ENCODE measurements around the gene PMEPA1.

The PMEPA1 gene, protein sequence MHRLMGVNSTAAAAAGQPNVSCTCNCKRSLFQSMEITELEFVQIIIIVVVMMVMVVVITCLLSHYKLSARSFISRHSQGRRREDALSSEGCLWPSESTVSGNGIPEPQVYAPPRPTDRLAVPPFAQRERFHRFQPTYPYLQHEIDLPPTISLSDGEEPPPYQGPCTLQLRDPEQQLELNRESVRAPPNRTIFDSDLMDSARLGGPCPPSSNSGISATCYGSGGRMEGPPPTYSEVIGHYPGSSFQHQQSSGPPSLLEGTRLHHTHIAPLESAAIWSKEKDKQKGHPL

DNA sequence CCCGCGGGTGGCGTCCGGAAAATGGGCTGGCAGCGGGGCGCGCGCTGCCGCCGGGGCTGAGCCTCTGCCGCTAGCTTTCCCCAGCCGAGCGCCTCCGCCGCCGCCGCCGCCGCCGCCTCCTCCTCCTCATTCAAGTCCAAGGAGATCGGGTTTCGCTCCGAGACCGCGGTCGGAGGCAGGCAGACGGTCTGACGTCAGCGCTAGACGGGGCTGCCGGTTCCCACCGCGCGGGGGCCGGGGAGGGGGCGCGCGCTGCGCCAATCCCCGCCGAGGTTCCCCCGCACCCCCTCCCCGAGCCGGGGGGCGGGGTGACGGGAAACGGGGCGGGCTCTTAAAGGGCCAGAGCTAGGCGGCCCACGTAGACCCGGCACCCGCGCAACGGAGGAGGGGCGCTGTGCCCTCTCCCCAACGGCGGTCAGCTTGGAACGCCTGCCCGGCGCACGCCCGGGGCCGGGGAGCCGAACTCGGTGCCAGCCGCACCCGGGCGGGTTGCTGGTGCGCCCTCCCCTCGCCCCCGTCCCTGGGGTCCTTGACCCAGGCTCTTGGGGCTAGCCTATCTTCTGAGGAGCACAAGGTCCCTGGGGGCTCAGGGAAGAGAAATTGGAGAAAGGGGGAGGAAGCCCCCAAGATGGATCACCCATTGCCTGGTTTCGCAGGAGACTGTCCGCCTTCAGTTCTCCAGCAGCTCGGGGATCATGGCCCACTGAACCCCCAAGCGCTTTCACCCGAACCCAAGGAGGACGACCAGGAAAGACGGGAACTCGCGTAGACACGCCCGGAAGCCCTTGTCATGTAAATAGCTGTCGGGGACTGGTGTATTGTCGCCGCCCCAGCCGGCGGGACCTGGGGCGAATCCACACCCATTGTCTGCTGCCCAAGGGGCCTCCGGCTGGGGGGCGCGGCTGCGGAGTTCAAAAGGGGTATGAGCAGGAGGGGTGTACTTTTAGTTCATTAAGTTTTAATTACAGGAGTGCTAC lies at the start of gene PMEPA1:
Gene PMEPA1 (minus strand): TSS at position 193 of the 977 bp plus-strand sequence. CDS start 433 bp downstream, outside the sequence.
- H3K4me1 Mint-ChIP-seq: peaks cover 25% of the 10 kb centered on the region
- peaks cover 6% of the 10 kb centered on the region for H3K36me3 Mint-ChIP-seq
- ATAC-seq (peak; percentile 91), DNase-seq (ENCODE audit: low spot score in 2 of 2) (peak; percentile 86 to 92)
- peak within 1 kb of the TSS; percentile 84 for H3K27ac Mint-ChIP-seq
- no peaks in the 10 kb centered on the region for H3K9me3 Mint-ChIP-seq
- H3K4me3 Mint-ChIP-seq: peak within 1 kb of the TSS; percentile 88

DNA sequence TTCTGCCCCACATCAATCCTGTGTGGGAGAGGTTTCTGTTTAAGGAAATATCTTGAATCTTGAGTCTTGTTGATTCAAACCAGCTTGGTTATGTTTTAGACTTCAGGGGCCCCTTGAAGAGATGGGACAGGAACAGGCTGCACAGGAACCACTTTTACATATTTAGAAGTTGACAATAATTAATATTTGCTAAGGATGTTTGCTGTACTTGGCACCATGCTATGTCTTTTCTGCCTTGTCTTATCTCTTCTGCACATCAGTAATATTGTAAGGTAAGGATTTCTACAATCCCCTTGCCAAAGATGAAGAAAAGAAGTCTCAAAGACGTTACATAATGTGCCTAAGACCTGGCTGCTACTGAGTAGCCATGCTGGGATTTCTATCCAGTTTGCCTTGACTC lies 48.0 kb upstream of the PMEPA1 start:
- H3K9me3 Mint-ChIP-seq: no peaks in the 10 kb centered on the region
- ATAC-seq (no peak), DNase-seq (ENCODE audit: low spot score in 2 of 2) (no peak)
- no peaks in the 10 kb centered on the region for H3K4me1 Mint-ChIP-seq
- no peaks in the 10 kb centered on the region for H3K36me3 Mint-ChIP-seq
- H3K27ac Mint-ChIP-seq: no peak overlapping the region
- no peak overlapping the region for H3K4me3 Mint-ChIP-seq

DNA sequence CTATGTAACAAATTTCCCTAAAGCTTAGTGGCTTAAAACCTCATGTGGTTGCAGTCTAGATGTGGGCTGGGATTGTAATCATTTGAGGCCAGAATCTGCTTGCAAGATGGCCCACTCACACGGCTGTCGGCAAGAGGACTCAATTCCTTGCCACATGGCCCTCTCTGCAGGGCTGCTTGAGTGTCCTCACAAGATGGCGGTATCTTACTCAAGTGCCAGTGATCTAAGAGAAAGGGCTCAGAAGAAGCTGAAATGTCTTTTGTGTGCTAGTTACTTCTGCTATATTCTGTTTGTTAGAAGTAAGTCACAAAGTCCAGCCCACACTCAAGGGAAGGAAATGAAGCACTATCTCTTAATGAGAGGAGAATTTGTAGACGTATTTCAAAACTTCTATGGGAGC lies 47.1 kb upstream of the PMEPA1 start:
- no peaks in the 10 kb centered on the region for H3K36me3 Mint-ChIP-seq
- H3K4me3 Mint-ChIP-seq: no peak overlapping the region
- no peak for DNase-seq (ENCODE audit: low spot score in 2 of 2)
- ATAC-seq: no peak
- H3K27ac Mint-ChIP-seq: no peak overlapping the region
- H3K4me1 Mint-ChIP-seq: no peaks in the 10 kb centered on the region
- no peaks in the 10 kb centered on the region for H3K9me3 Mint-ChIP-seq

DNA sequence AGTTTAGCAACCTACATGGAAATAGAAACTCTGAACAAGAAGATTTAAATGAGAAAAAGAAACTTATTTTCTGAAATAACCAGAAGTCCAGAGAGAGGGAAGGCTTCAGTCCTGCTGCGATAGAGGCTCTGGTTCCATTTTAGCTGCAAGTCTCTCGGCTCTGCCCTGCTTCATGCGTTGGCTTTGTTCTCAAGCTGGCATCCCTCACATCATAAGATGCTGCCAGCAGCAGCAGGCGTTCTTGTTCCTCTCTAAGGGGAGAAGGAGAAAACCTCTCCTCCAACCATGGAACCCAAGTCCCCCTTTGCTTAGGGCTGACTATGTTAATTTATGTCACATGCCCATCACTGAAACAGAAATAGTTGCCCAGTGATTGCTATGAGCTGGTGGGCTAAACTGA lies 46.4 kb upstream of the PMEPA1 start:
- DNase-seq (ENCODE audit: low spot score in 2 of 2): no peak
- no peak overlapping the region for H3K27ac Mint-ChIP-seq

DNA sequence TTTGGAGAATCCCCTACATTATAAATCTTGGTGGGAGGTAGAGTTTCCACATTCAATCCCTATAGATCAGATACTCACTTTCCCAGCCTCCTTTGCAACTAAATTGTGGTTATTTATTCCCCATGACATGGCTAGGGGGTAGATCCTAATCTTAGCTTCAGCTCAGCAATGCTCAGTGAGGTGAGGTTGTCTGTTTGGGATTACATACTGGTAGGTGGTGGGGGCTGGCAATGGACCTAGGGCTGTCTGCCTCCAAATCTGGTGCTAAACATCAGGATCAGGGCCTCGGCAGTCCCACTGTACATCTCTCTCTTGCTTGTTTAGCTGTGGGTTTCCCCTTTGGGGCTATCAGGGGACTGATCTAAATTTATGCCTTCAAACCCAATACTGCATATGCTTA lies 45.8 kb upstream of the PMEPA1 start:
- no peaks in the 10 kb centered on the region for H3K4me1 Mint-ChIP-seq
- ATAC-seq (no peak), DNase-seq (ENCODE audit: low spot score in 2 of 2) (no peak)
- H3K36me3 Mint-ChIP-seq: no peaks in the 10 kb centered on the region
- no peak overlapping the region for H3K4me3 Mint-ChIP-seq
- no peaks in the 10 kb centered on the region for H3K9me3 Mint-ChIP-seq
- peak overlapping the region; percentile 2 for H3K27ac Mint-ChIP-seq

More for the DNA sequence above, 46.4 kb upstream of the PMEPA1 start:
- H3K9me3 Mint-ChIP-seq: no peaks in the 10 kb centered on the region
- no peak overlapping the region for H3K4me3 Mint-ChIP-seq
- no peaks in the 10 kb centered on the region for H3K4me1 Mint-ChIP-seq
- no peaks in the 10 kb centered on the region for H3K36me3 Mint-ChIP-seq
- no peak for ATAC-seq

DNA sequence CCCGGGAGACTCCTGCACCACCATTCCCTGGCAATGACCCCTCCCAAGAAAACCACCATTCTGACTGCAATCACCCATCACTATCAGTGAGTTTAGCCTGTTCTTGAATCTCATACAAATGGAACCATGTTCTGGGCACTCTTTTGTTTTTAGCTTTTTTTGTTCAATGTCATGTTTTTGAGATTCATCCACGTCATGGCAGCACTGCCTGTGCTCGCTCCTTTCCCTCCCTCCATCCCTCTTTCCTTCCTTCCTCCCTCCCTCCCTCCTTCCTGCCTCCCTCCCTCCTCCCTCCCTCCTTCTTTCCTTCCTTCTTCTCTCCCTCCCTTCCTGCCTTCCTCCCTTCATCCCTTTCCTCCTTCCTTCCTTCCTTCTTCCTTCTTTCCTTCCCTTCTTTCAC lies 44.4 kb upstream of the PMEPA1 start:
- no peak overlapping the region for H3K4me3 Mint-ChIP-seq
- ATAC-seq (no peak), DNase-seq (ENCODE audit: low spot score in 2 of 2) (no peak)
- H3K27ac Mint-ChIP-seq: no peak overlapping the region
- H3K9me3 Mint-ChIP-seq: no peaks in the 10 kb centered on the region
- no peaks in the 10 kb centered on the region for H3K36me3 Mint-ChIP-seq
- peaks cover 3% of the 10 kb centered on the region for H3K4me1 Mint-ChIP-seq

DNA sequence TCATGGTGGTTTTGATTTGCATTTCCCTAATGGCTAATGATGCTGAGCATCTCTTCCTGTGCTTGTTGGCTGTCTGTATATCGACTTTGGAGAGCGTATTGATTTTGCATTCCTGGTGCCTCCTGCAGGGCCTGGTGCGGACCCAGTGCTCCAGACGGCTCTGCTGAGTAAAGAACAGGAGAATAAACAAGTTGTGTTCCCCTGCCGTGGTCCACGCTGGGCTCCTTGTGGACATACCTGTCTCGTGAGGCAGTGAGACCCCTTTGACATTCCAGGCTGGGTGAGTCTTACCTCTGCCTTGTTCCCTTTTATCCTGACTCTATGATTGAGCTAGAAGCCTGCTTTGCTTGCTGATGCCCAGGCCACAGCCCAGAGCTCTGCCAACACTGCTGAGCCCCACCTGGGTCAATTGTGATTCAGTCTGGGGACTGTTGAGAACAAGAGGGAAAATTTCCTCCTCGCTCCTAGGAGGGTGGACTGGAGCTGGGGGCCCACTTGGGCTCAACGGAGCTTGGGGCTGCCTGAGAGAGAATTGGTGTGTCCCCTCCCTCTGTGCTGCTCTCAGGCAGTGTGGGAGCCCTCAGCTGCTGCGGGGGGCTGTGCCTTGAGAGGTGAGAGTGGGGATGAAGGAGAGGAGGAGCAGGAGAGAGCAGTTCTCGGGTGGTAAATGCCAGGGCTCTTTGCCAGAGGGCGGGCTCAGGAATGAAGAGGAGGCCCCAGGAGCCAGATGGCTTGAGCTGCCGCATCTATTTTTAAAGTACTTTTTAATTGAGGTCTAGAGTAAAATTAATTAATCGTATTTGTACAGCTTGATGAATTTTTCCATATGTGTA lies 43.7 kb upstream of the PMEPA1 start:
- no peaks in the 10 kb centered on the region for H3K9me3 Mint-ChIP-seq
- H3K27ac Mint-ChIP-seq: no peak overlapping the region
- DNase-seq (ENCODE audit: low spot score in 2 of 2) (no peak), ATAC-seq (no peak)
- H3K36me3 Mint-ChIP-seq: no peaks in the 10 kb centered on the region
- peaks cover 10% of the 10 kb centered on the region for H3K4me1 Mint-ChIP-seq
- H3K4me3 Mint-ChIP-seq: no peak overlapping the region

DNA sequence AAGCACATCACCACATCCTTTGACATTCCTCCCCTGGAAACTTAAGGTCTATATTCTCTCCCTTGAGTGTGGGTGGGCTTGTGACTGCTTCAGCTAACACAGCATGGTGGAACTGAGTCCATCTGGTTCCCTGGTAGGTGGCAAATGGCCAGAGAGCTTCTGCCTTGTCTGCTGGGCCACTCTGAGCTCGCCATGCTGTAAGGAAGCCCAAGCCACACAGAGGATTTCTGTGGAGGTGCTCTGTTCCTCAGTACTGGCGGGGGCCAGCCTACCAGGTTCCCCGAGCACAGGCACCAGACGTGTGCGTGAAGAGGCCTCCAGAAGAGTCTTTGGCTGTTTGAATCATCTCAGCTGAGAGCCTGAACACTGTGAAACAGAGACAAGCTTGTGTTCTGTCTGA lies 41.6 kb upstream of the PMEPA1 start:
- DNase-seq (ENCODE audit: low spot score in 2 of 2) (no peak), ATAC-seq (no peak)
- Mint-ChIP-seq H3K9me3 (no peaks in the 10 kb centered on the region), H3K36me3 (no peaks in the 10 kb centered on the region), H3K27ac (no peak overlapping the region), H3K4me3 (no peak overlapping the region), H3K4me1 (peaks cover 17% of the 10 kb centered on the region)

DNA sequence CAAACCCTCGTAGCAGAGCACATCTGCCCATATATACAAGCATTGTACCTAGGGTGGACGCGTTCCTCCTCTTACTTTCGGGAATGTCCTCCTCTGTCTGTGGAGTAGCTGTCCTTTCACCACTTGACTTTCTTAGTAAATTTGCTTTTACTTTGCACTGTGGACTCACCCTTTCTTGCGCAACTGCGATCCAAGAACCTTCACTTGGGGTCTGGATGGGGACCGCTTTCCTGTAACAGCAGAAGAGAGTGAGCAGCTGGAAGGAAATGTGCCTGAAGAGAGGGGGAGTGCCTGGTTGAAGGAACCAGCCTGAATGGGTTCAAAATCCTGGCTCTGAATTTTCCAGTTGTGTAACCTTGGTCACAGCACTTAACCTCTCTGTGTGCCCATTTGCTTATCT lies 40.1 kb upstream of the PMEPA1 start:
- H3K4me3 Mint-ChIP-seq: no peak overlapping the region
- peaks cover 17% of the 10 kb centered on the region for H3K4me1 Mint-ChIP-seq
- DNase-seq (ENCODE audit: low spot score in 2 of 2): no peak
- no peak for ATAC-seq
- H3K36me3 Mint-ChIP-seq: no peaks in the 10 kb centered on the region
- no peak overlapping the region for H3K27ac Mint-ChIP-seq
- no peaks in the 10 kb centered on the region for H3K9me3 Mint-ChIP-seq

DNA sequence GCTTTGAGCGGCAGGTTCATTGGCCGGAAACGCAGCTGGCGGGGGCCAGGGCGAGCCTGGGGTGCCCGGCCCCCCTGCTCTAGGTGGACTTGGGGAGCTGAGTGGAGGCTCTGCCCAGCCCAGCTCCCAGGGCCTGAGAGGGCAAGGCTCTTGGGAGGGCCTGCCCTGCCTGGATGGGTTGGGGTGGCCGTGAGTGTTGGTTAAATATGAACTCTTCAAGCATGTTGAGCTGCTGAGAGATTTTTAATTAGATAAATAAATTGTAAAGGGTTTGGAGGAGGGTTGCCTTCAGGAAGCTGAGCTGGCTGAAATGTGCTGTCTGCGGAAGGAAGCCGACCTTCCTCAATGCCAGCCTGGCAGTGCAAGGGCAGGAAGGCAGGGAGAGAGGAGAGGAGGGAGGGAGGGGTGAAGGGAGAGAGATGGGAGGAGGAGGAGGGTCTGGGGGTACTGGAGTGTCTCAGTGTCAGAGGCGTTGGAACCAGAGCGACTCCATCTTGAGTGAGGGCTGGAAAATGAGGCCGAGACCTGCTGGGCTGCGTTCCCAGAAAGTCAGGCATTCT lies 39.4 kb upstream of the PMEPA1 start:
- Mint-ChIP-seq H3K4me1 (peaks cover 17% of the 10 kb centered on the region), H3K4me3 (peak overlapping the region; percentile 67), H3K36me3 (no peaks in the 10 kb centered on the region), H3K9me3 (no peaks in the 10 kb centered on the region), H3K27ac (peak overlapping the region; percentile 87)
- DNase-seq (ENCODE audit: low spot score in 2 of 2) (no peak), ATAC-seq (peak; percentile 50)

DNA sequence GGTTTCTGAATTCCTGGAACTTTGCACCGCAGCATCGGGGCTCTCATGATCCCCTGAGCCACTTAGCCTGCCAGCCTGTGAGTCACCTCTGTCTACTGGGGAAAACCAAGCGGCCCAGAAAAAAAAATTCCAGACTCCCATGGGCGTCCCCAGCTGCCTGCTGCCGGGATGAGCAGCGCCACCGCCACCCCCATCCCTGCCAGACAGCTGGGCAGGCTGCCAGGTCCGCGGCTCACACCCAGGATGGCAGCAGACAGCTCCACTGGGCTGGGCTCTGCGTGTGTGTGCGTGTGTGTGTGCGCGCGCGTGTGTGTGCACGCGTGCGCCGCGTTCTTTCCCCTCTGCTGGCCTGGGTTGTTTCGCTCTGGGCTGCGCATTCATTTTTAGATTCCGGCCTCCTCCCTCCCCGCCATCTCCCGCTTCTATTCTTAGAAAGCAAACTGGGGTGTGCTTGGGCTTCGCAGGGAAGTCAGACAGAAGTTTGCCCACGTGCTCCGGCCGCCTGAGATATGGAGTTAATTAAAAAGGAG lies 38.9 kb upstream of the PMEPA1 start:
- Mint-ChIP-seq H3K9me3 (no peaks in the 10 kb centered on the region), H3K27ac (peak overlapping the region; percentile 87), H3K4me3 (peak overlapping the region; percentile 67), H3K36me3 (no peaks in the 10 kb centered on the region), H3K4me1 (peaks cover 17% of the 10 kb centered on the region)
- peak; percentile 28 to 65 for DNase-seq (ENCODE audit: low spot score in 2 of 2)
- ATAC-seq: peak; percentile 91

DNA sequence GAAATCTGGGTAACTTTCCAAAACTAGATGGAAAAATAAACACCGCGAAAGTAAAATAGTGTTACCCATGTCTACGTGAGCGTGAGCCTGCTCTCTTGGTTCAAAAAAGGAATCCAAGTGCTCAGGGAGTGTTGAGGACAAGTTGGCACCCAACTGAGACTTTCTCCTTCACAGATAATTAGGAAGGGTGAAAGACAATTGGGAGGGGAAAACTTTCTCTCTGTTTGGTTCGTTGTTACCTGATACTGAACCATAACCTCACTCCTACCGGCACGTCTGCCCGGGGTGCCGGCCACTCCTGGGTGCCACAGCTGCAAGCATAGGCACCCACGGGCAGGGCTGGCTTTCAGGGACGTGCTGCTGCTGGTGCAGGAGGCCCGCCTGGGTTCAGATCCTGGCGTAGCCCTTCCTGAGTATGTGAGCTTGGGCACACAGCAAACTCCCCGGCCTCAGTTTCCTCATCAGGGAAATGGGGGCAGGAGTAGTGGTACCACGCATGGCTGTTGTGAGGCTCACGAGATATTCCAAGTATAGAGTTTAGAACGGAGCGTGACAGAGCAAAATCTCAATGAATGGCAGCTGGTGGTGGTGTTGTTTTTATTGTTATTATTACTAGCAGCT lies 38.2 kb upstream of the PMEPA1 start:
- H3K4me3 Mint-ChIP-seq: peak overlapping the region; percentile 67
- H3K36me3 Mint-ChIP-seq: no peaks in the 10 kb centered on the region

DNA sequence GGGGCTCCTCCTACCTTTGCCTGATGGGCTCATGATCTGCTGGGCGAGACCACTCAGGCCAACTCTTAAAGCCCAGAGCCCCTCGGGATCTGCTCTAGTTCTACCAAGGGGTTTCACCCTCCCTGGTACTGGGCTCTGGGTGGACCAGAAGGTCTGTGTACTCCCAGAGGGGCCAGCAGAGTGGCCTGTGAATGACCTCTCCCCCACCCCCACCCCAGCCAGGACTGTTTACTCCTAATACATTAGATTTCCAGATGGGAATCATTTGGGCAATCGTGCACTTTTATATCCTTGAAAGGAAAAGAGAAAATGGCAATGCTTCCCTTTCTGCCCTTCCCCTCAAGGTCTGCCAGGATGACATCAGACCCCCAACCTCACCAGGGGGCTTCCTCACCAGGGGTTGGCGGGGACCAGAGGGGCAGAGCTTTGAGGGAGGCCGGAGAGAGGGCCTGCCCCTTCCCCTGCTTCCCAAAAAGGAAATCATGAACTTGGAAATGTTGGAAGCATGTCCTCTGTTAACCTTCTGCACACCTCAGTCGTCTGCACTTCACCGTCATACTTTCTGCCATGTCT lies 37.1 kb upstream of the PMEPA1 start:
- no peaks in the 10 kb centered on the region for H3K9me3 Mint-ChIP-seq
- no peaks in the 10 kb centered on the region for H3K36me3 Mint-ChIP-seq
- no peak for ATAC-seq
- H3K4me3 Mint-ChIP-seq: no peak overlapping the region
- no peak overlapping the region for H3K27ac Mint-ChIP-seq
- DNase-seq (ENCODE audit: low spot score in 2 of 2): no peak
- H3K4me1 Mint-ChIP-seq: peaks cover 17% of the 10 kb centered on the region

More for the DNA sequence above, 38.2 kb upstream of the PMEPA1 start:
- DNase-seq (ENCODE audit: low spot score in 2 of 2) (no peak), ATAC-seq (no peak)
- Mint-ChIP-seq H3K27ac (peak overlapping the region; percentile 6), H3K9me3 (no peaks in the 10 kb centered on the region), H3K4me1 (peaks cover 17% of the 10 kb centered on the region)

DNA sequence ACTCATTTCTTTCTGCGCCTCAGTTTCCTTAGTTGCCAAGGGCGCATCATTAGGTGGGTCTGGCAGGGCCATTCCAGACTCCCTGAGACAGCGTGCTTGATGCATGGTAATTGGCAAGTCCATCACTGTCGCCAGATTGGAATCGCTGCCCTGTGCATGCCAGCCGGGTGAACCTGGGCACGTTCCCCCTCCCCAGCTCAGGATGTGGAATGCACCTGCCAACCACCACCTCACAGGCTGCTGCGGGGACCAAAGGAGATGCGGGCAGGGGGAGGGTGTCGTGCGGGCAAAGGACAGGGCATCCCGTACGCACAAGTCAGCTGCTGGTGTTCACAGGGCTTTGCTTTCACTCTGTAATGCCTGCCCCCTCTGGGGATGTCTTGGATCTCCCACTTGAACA lies 36.4 kb upstream of the PMEPA1 start:
- ATAC-seq (no peak), DNase-seq (ENCODE audit: low spot score in 2 of 2) (no peak)
- Mint-ChIP-seq H3K9me3 (no peaks in the 10 kb centered on the region), H3K27ac (no peak overlapping the region), H3K4me3 (no peak overlapping the region), H3K4me1 (peaks cover 17% of the 10 kb centered on the region), H3K36me3 (no peaks in the 10 kb centered on the region)
